ENCODE results near the gene AATK. TPM values are rescaled to one million over a fixed set of nuclear protein-coding genes. Genes with fewer than 3 reads are reported as not detected.

AATK gene
- total RNA-seq, 2 donors from 2014 or later, result 3.3 to 4.3 TPM

GRCh38 chr17:81209141-81209540, 43.1 kb upstream of the AATK start:
- H3K27ac ChIP-seq (ENCODE audit: low read depth, low read length), result no peak overlapping the region

GRCh38 chr17:81208651-81209050, 42.6 kb upstream of the AATK start:
- H3K9me3 ChIP-seq (ENCODE audit: control insufficient read depth, low read length), result no peaks in the 10 kb centered on the region
- no peaks in the 10 kb centered on the region for H3K27me3 Mint-ChIP-seq (ENCODE audit: insufficient read depth)
- H3K4me3 Mint-ChIP-seq, result no peak overlapping the region
- H3K36me3 Mint-ChIP-seq (ENCODE audit: low read depth), result peaks cover 3% of the 10 kb centered on the region
- H3K27me3 ChIP-seq (ENCODE audit: control insufficient read depth, insufficient read depth, low read length, poor library complexity, severe bottlenecking), result no peaks in the 10 kb centered on the region
- no peak overlapping the region for H3K27ac Mint-ChIP-seq
- H3K9me3 Mint-ChIP-seq, result no peaks in the 10 kb centered on the region
- H3K4me3 ChIP-seq (ENCODE audit: low read length), result no peak overlapping the region
- WGBS, 2 experiments (ENCODE audit: insufficient coverage in 1 of 2, insufficient read length in 1 of 2), result 95 to 100% methylated on average over 4 to 10 of the region's 10 CpGs
- no peaks in the 10 kb centered on the region for H3K4me1 Mint-ChIP-seq
- H3K9ac ChIP-seq (ENCODE audit: extremely low read depth, low read length, poor library complexity, severe bottlenecking), result no peak overlapping the region
- no peak for TF ChIP-seq CTCF (conservative IDR thresholded peaks at IDR 0.05)
- no peaks in the 10 kb centered on the region for H3K36me3 ChIP-seq (ENCODE audit: control insufficient read depth, insufficient read depth, low read length)
- H3K4me1 ChIP-seq (ENCODE audit: control insufficient read depth, insufficient read depth, low read length), result no peaks in the 10 kb centered on the region
- no peak overlapping the region for H3K27ac ChIP-seq (ENCODE audit: low read depth, low read length)
- DNase-seq, result no peak

More at GRCh38 chr17:81209141-81209540, 43.1 kb upstream of the AATK start:
- WGBS, 2 experiments (ENCODE audit: insufficient coverage in 1 of 2, insufficient read length in 1 of 2), result 96 to 97% methylated on average over 12 to 16 of the region's 16 CpGs
- no peaks in the 10 kb centered on the region for H3K9me3 Mint-ChIP-seq
- H3K27ac Mint-ChIP-seq, result no peak overlapping the region
- peaks cover 3% of the 10 kb centered on the region for H3K36me3 Mint-ChIP-seq (ENCODE audit: low read depth)
- Histone ChIP-seq H3K4me1 (ENCODE audit: control insufficient read depth, insufficient read depth, low read length) (no peaks in the 10 kb centered on the region), H3K27me3 (ENCODE audit: control insufficient read depth, insufficient read depth, low read length, poor library complexity, severe bottlenecking) (no peaks in the 10 kb centered on the region), H3K36me3 (ENCODE audit: control insufficient read depth, insufficient read depth, low read length) (no peaks in the 10 kb centered on the region), H3K9me3 (ENCODE audit: control insufficient read depth, low read length) (no peaks in the 10 kb centered on the region), H3K4me3 (ENCODE audit: low read length) (no peak overlapping the region), H3K9ac (ENCODE audit: extremely low read depth, low read length, poor library complexity, severe bottlenecking) (no peak overlapping the region)
- no peak for TF ChIP-seq CTCF (conservative IDR thresholded peaks at IDR 0.05)
- H3K4me3 Mint-ChIP-seq, result no peak overlapping the region
- DNase-seq, result no peak
- H3K27me3 Mint-ChIP-seq (ENCODE audit: insufficient read depth), result no peaks in the 10 kb centered on the region
- no peaks in the 10 kb centered on the region for H3K4me1 Mint-ChIP-seq

- no peaks in the 10 kb centered on the region for H3K4me1 Mint-ChIP-seq
- Histone ChIP-seq H3K27ac (ENCODE audit: low read depth, low read length) (no peak overlapping the region), H3K27me3 (ENCODE audit: control insufficient read depth, insufficient read depth, low read length, poor library complexity, severe bottlenecking) (no peaks in the 10 kb centered on the region), H3K4me3 (ENCODE audit: low read length) (no peak overlapping the region), H3K36me3 (ENCODE audit: control insufficient read depth, insufficient read depth, low read length) (no peaks in the 10 kb centered on the region), H3K4me1 (ENCODE audit: control insufficient read depth, insufficient read depth, low read length) (no peaks in the 10 kb centered on the region), H3K9ac (ENCODE audit: extremely low read depth, low read length, poor library complexity, severe bottlenecking) (no peak overlapping the region), H3K9me3 (ENCODE audit: control insufficient read depth, low read length) (no peaks in the 10 kb centered on the region)
- H3K36me3 Mint-ChIP-seq (ENCODE audit: low read depth), result peaks cover 3% of the 10 kb centered on the region
- no peak for DNase-seq
- WGBS, 2 experiments (ENCODE audit: insufficient coverage in 1 of 2, insufficient read length in 1 of 2), result 95 to 100% methylated on average over 9 to 19 of the region's 21 CpGs
- H3K9me3 Mint-ChIP-seq, result no peaks in the 10 kb centered on the region
- H3K4me3 Mint-ChIP-seq, result no peak overlapping the region
- no peak overlapping the region for H3K27ac Mint-ChIP-seq
- H3K27me3 Mint-ChIP-seq (ENCODE audit: insufficient read depth), result no peaks in the 10 kb centered on the region
- no peak for TF ChIP-seq CTCF (conservative IDR thresholded peaks at IDR 0.05)
These were observed 41.9 kb upstream of the AATK start for GRCh38 chr17:81207610-81208581.
